SK-MEL-5 (cell line): Measurements from ENCODE around the gene GJC2. TPM values are rescaled to one million over a fixed set of nuclear protein-coding genes. Genes with fewer than 3 reads are reported as not detected.

Experiments used
- DNase-seq: peaks from one replicate; pipeline ENCODE4 v3.0.0-alpha.2; 2016; ENCODE audit warnings: low read depth, low spot score
- in situ Hi-C: cut with HindIII; loops from 2 replicates; pipeline ENCODE4 v1.10.0; 2016; ENCODE audit warnings: low sequenced_read_pairs, high pct_unique_total_duplicates, low pct_unique_long_range_greater_than_20kb
- polyA plus RNA-seq, 2 experiments: library from polyadenylated mRNA; depleted of rRNA; stranded (reverse); fragments of >200 nt; gene quantifications; 2 replicates each; pipeline ENCODE4 v1.2.3, GENCODE V29; 2015
- total RNA-seq: library from RNA; depleted of rRNA; stranded (reverse); fragments of >200 nt; shearing (Covaris generic); gene quantifications from 2 replicates; pipeline ENCODE4 v1.2.3, GENCODE V29; 2014; rRNA removed

The GJC2 gene
- 0.16 TPM in 1 of 2 replicates, not detected in the other for total RNA-seq
- polyA plus RNA-seq (2015; cell fraction: cytosol; rRNA removed), result 0.12 TPM in 1 of 2 replicates, not detected in the other
- 0.24 TPM in 1 of 2 replicates, not detected in the other for polyA plus RNA-seq (2015; cell fraction: nucleus; rRNA removed)

DNA sequence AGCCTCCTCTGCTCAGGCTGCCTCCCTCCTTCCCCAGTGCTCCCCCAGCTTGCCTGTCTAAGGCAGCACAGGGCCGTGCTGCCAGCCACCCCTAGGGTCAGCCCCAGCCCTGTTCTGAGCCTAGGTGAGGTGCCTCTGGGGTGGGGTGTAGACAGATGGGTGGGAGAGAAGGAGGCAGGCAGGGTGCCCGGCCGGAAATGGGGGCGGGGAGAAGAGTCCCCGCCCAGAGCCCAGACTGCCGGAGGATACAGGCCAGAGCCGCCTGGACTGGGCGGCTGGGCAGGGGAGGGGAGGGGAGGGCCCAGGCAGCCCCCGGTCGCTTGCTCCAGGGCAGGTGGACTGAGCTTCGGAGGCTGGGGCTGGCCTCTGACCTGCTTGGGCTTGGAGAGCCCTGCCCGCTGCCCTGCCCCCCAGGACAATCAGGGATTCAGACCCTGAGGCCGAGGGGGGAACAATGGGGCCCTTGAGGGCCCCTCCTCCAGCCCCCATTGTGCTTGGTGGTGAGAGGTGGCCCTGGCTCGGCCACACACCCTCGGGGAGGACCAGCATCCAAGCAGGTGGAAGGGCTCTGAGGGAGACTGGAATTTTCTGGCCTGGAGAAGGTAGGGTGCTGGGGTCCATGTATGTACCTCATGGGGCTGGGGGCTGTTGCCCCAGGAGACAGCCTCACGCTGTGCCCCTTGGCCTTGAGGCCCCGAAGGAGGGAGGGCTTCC lies at the start of gene GJC2:
Gene GJC2 (plus strand): TSS at position 525 of the 714 bp plus-strand sequence. CDS start 7,829 bp downstream, outside the sequence.
- no peak for DNase-seq
- in situ Hi-C loops, result no loop called here

DNA sequence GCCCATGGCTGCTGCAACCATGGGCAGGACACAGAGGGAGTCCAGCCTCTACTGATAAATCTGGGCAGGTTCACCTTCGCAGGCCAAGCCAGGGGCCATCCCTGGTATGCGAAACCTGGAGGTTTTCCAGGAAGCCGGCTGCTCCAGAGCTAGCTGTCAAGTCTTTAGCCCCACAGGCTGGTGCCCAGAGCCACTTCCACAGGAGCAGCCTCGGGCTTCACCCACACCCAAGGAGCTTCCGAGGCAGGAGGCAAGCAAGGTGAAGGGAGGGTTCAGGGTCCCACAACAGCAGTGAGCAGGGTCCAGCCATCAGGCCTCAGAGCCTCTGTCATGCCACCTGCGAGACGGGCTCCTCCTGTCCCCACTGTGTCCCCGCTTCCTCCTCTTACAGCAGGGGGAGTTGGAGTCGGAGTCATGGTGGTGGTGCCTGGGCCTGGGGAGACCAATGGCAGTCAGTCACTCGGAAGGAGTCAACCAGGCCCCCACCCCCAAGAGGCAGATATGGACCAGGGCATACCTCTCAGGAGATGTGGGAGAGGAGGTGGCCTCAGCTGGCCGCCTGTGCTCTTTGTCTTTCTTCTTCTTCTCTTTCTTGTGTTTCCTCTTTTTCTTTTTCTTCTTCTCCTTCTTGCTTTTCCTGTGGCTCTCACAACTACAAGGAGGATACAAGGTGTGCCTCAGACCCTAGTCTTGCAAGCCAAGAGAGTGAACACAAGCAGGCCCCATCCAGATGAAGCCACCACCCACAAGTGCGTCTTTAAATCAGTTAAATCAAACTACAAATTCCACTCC lies 48.7 kb upstream of the GJC2 start:
- in situ Hi-C loops, result no loop called here
- DNase-seq, result no peak

DNA sequence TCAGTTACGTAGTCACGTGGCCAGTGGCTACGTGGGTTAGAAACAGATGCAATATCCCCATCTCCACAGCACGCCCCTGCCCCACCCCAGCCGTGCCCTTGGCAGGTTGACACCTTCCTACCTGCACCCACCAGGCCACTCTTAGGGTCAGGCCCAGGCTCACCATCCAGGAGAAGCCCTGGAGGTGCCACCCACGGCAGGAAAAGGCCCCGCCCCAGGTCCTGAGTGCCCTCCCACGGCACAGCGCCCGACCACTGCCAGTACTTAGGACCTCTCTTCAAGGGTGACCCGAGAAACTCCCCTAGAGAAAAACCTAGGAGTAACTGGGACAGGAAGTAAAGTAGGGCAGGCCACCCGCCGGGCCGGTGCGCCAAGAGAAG lies 48.1 kb upstream of the GJC2 start:
- in situ Hi-C loops, result no loop called here
- no peak for DNase-seq

DNA sequence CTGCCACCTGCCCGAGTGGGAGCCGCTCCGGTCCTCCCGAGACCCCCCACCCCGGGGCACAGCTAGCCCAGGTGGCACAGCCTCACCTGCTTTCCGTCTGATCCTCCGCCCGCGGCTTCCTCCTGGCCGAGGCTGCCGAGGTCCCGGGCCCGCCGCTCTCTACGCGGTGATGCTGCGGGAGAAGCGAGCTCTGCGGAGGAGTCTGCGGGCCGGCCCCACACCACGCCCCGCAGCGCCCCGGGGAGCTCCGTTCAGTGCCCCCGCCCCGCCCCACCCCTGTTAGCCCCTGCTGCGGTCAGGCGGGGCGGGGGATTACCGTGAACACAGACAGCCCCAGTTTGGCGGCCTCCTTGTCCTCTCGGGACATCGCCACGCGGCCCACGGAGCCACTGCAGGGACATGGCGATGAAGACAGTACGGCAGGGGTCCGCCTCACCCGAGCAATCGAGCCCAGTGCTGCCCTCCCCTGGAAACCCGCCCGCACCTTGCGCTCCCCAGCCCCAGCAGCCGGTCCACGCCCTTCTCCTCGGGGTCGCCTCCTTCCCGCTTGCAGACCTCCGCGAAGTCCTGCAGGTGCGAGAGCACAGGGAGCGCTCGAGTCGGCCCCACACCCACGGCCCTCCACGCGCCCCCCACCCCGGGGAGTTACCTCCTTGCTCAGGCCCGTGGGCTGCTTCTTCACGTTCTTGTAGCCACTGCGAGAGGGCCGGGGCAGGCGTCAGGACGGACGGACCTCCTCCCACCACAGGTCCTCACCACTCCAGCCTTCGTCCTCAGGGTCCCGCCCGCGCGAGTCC lies 47.5 kb upstream of the GJC2 start:
- no peak for DNase-seq
- in situ Hi-C loops, result no loop called here

DNA sequence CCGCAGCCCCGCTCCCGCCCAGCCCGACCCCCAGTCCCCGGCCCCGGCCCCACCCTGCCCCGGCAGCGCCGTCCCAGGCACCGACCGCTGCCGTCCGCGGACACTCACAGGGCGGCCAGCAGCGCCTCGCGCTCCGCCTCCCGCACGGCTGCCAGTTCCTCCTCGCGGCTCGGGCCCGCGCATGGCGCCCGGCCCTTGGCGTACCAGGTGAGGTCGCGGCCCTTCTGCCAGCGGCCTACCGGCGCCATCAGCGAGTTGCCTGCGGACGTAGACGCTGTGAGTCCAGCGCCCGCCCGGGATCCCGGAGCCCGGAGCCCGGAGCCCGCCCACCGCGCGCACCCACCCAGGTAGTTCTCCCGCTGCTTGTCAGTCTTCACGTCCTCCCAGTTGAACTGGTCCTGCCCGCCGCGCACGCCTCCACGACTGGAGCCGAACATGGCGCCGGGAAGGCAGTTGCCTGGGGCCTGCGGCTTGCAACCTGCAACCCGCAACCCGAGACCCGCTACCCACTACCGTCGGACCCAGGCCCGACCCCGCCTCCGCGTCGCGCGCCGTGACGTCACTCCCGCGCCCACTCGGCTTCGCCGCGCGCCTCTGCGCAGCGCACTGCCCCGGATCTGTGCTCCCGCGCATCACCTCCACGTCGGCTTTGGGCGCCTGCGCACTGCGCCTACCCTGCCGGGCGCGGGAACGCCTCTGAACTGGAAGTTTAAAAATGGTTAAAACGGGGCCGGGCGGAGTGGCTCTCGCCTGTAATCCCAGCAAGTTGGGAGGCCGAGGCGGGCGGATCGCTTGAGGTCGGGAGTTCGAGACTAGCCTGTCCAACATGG lies 46.7 kb upstream of the GJC2 start, which contains the start of gene C1orf35:
Gene C1orf35 (minus strand): TSS at position 535 of the 830 bp plus-strand sequence. CDS start 98 bp downstream, at position 437.
- in situ Hi-C loops, result no loop called here
- peak; percentile 92 for DNase-seq

DNA sequence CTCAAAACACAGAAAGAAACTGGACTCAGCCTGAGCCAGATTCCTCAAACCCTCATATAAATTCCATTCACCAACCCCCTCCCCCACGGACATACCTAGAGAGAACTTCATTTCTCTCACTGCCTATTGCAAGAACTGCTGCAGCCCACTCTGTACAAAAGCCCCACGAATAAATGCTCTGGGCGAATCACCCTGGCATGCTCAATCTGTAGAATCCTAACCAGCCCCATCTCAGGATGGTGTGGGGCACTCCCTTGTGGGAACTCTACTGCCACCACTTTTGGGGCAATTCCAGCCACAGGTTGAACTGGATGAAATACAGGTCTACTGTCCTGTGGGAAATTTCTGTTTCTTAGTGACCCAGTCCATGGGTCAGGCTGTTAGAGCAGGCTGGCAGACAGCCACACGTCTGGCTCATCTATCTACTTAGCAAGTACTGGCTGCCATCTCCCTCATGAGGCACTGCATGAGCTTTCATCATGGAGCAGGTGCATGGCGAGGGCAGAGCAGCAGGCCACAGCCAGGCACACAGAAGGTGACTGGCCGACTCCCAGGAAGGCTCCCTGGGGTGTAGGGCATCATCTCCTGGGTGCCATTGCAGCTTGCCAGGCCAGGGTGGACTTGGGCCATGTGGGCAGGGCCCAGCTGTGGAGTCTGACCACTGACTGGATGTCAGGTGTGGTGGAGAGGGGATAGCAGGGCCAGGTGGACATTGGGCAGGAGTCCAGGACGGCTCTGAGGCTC lies 45.0 kb upstream of the GJC2 start:
- no peak for DNase-seq
- in situ Hi-C loops, result no loop called here

DNA sequence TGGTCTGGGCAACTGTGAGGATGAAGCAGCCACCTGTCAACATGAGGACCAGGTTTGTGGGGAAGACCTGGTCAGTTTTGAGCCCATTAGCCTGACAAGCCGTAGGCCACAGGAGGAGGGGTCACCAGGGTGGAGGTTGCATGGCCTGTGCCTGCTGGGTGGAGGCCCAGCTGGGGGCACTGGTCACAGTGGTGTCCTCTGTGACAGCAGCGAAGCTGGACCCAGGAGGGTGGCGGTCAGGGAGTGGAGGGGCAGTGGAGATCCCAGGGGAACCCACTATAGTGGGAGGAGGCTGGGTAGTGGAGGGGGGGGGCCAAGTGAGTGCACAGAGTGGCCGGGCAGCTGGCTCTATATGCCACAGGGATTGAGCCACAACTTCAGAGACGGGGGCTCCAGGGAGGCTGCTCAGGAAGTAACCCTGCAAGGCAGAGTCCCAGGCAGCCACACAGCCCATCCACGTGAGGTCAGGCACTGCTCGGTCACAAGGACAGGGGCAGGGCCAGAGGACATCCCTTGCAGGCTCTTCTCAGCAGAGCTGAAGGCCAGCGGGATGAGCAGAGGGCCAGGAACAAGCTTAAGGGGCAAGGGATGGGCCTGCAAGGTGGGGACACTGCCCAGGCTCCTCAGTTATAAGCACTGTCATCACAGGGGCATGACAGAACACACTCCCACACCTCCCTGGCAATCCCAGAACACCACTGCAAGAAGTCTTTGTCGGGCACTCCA lies 44.3 kb upstream of the GJC2 start:
- in situ Hi-C loops, result no loop called here

DNA sequence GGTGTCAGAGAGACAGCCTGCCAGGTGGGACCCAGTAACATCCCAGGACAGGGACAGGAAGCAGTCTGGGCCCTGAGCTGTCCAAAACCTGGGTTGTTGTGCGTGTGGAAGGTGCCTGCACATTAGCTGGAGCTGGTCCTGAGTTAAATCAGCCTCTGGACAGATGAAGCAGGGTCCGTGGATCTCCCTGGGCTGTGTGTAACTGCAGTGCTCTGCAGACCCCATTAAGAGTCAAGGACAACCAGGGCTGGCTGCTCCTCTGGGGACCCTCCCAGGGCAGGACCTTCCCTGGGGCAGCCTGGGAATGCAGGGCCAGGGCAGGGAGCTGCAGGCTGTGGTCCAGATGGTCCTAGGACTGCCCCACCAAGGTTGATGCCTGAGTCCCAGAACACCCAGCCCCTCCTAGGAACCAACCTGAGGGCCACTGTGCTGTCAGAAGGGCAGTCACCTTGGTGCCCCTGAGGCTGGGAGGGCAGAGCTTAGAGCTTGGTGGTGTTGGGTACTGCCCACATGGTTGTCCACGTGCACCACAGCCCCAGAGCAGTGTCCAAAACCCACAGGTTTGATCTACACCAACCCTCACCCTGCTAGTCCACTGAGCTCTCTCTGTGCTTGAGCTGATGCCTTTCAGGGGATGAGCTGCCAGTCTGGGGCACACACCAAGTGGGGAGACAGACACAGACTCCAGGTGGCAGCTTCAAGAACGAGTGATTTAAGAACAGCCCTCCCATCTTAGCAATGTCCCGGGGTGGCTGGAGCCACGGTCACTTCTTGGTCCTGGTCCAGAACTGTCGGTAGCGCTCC lies 43.5 kb upstream of the GJC2 start:
- in situ Hi-C loops, result no loop called here
- no peak for DNase-seq

More for the DNA sequence above, 44.3 kb upstream of the GJC2 start:
- DNase-seq, result no peak

DNA sequence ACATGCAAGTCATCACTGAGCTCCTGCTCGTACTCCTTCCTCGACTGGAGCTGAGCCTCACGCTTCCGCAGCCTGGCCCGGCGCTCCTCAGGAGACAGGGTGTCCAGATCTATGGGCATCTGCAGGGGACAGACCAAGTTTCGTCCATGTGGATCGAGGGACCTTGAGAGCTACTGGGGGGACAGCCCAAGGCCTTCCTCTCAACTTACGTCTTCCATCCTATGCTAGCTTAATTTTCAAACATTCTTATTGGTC lies 43.0 kb upstream of the GJC2 start:
- DNase-seq, result no peak
- in situ Hi-C loops, result no loop called here

DNA sequence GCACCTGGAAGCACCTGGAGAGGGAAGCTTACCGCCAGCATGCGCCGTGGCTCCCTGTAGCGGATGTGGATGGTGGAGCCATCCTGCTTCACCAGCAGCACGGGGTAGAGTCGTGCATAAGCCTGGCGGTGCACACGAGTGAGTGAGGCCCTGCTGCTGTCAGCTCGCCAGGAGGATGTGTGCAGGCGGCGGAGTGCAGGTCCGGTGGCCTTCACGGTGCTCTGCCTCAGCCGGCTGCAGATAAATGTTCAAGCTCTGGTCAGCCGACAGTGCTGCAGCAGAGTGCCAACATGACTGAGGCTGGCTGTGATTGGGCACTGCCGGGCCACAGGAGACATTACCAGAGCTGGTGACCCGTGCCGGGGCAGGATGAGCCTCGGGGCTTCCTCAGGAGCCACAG lies 42.1 kb upstream of the GJC2 start:
- in situ Hi-C loops, result no loop called here
- DNase-seq, result no peak

DNA sequence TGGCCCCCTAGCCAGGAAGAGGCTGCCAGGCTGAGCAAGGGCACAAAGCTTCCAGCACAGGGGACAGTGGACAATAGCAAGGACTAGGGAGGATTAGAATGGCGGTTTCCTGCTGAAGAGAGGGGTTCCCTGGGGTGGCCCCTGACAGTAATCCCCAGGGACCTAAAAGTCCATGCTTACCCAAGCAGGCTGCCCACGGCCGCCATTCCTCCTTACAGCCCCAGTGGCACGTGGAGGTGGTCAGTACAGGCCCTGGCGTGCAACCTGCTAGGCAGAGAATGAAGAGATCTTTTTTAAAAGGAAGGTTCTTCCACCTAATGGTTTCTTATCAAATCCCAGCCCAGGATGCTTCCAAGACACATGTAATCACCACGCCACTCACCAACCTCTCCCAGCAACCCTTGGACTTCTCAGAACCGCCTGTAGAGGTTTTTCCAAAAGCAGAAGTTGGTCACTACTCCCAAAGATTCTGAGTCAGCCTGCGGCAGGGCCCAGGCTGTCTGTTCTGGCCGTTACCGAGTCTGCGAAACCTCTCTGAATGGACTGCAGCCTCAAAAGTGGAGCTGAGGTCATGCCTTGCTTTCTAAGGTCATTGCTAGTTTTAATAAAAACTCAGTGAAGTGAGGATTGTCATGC lies 41.6 kb upstream of the GJC2 start:
- in situ Hi-C loops, result no loop called here
- DNase-seq, result no peak

DNA sequence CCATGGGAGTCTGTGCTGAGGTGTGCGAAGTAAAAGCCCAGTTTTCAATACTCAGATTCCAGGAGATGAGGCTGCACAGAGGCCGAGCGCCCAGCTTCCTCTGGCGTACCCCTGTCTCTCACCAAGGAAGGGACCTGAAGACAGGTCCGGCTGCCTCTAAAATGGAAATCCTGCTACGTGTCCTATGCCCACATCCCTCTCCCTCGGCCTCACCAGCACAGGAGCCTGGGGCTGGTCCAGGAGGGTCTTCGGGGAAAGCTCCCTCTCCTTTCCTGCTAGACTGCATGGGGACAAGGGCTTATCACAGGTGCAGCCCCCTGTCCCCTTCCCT lies 41.0 kb upstream of the GJC2 start:
- DNase-seq, result no peak
- in situ Hi-C loops, result no loop called here

DNA sequence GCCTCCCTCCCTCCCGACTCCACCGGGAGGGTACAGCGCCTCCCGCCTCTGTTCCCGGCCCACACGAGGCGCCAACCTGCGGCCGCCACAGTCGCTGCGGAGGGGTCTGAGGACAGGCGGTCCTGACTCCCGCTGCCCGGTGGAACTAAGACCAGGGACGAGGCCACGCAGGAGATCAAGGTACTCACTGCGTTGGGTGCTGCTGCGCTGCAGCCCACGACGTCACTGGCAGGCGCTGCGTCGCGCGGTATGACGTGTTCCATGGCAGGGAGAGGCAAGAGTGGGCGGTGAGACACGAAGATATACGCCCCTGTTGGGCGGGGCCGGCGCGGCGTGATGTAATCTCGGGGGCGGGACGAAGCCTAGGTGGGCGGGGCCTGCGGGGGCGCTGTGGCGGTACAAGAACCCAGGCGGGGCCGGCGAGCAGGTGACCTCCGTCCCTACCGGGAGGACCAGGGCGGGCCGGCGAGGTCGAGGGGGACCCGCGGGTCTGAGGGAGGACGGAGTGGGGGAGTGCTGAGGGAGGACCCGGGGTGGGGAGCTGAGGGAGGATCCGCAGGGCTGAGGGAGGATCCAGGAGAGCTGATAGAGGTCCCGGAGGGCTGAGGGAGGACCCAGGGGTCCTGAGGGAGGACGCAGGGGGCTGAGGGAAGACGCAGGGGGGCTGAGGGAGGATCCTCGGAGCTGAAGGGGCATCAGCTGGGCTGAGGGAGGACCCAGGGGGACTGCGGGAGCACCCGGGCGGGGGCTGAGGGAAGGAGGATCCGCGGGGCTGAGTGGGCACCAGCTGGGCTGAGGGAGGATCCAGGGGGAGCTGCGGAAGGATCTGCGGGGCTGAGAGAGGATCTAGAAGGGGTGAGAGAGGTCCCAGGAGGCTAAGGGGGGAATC lies 40.4 kb upstream of the GJC2 start, which contains the start of gene MRPL55:
Gene MRPL55 (minus strand): TSS at position 227 of the 889 bp plus-strand sequence. CDS start 1,039 bp downstream, outside the sequence.
- DNase-seq, result peak; percentile 95
- in situ Hi-C loops, result no loop called here

DNA sequence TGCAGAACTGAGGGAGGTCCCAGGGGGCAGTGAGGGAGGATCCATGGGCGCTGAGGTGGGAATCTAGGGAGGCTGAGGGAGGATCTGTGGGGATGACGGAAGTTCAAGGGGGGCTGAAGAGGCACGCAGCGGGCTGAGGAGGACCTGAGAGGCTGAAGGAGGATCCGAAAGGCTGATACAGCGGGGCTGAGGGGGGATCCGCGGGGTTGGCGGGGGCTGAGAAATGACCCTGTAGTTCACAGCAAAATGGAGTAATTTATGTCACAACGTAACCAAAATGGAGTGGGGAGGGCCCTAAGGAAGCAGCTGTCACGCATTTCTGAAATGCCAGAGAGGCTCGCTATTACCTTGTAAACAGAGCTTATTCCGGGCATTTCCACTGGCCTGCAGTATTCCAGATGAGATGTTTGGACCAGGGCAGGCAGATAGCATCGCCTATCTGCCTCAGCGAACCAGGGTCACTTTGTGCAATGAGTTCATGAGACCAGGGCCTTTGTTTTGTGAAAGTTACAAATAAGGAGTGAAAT lies 39.7 kb upstream of the GJC2 start:
- DNase-seq, result no peak
- in situ Hi-C loops, result no loop called here
